Ovary (tissue), 3 donors: ENCODE results near the gene NR1D1.

Experiments
- CTCF ChIP-seq, 3 donors: fragments of 450-650 bp in 2 of 3; fragments of 200-600 bp in 1 of 3; IDR thresholded peaks; one replicate each; pipeline versions ENCODE4 v1.5.1 to v1.8.0; 2016 to 2022; ENCODE audit warnings: antibody characterized with exemption in 3 of 3, mild to moderate bottlenecking in 1 of 3
- EP300 ChIP-seq: sonication (generic); formaldehyde crosslinking; IDR thresholded peaks from one replicate; pipeline ENCODE4 v1.6.1; 2017; ENCODE audit warnings: antibody characterized with exemption
- donor health status: DM: no; HTN: no; CAD: no.

- TF ChIP-seq EP300, result no peak
- no peak for TF ChIP-seq CTCF (IDR thresholded peaks at IDR 0.05)
These were observed 32.2 kb downstream of the NR1D1 start for GRCh38 chr17:40068129-40068581.
